HL-60 (cell line): ENCODE data around the gene DOCK8.

Experiments
- CTCF ChIP-seq: IDR thresholded peaks from one replicate; pipeline ENCODE4 v1.5.1; 2011; ENCODE audit warnings: low read length, control low read depth, inconsistent platforms; ENCODE audit not compliant: insufficient read depth
- POLR2AphosphoS5 ChIP-seq: IDR thresholded peaks from 2 replicates; pipeline ENCODE4 v1.6.1; 2012; ENCODE audit warnings: low read depth
- TF ChIP-seq, protein P1 (sequence below): IDR thresholded peaks from 2 replicates; pipeline ENCODE4 v1.6.1; 2012; ENCODE audit warnings: low read depth; ENCODE audit not compliant: insufficient replicate concordance

DNA sequence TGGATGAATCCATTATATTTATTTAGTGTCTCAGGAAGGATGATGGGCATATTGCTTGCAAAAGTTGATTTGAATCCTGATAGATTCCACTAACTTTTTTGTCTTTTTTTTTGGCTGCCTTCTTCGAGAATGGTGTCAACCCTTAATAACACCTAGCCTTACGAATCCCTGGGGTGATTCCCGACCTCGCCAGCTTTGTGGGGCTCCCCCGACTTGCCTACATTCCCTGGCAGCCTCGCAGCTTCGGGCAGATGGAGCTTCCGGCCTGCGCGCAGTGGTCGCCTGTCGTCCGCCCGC is 366 bp upstream of the DOCK8 start:
- no peak for TF ChIP-seq CTCF
- TF ChIP-seq, protein P1, sequence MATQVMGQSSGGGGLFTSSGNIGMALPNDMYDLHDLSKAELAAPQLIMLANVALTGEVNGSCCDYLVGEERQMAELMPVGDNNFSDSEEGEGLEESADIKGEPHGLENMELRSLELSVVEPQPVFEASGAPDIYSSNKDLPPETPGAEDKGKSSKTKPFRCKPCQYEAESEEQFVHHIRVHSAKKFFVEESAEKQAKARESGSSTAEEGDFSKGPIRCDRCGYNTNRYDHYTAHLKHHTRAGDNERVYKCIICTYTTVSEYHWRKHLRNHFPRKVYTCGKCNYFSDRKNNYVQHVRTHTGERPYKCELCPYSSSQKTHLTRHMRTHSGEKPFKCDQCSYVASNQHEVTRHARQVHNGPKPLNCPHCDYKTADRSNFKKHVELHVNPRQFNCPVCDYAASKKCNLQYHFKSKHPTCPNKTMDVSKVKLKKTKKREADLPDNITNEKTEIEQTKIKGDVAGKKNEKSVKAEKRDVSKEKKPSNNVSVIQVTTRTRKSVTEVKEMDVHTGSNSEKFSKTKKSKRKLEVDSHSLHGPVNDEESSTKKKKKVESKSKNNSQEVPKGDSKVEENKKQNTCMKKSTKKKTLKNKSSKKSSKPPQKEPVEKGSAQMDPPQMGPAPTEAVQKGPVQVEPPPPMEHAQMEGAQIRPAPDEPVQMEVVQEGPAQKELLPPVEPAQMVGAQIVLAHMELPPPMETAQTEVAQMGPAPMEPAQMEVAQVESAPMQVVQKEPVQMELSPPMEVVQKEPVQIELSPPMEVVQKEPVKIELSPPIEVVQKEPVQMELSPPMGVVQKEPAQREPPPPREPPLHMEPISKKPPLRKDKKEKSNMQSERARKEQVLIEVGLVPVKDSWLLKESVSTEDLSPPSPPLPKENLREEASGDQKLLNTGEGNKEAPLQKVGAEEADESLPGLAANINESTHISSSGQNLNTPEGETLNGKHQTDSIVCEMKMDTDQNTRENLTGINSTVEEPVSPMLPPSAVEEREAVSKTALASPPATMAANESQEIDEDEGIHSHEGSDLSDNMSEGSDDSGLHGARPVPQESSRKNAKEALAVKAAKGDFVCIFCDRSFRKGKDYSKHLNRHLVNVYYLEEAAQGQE: no peak
- TF ChIP-seq POLR2AphosphoS5: no peak
